Mucosa of stomach (tissue), 1 donor: ENCODE measurements around the gene MYO1F.
"Not testable (repeated sequence)": the region's sequence is repeated elsewhere in the genome, so short reads cannot be mapped to it uniquely, and the experiment has no call there.

ENCODE experiments used
- H3K27me3 ChIP-seq: one replicate; pipeline ENCODE4 v1.7.0; 2013; ENCODE audit warnings: mild to moderate bottlenecking, low read length; ENCODE audit not compliant: control insufficient read depth, insufficient read depth
- H3K36me3 ChIP-seq: one replicate; pipeline ENCODE4 v1.7.0; 2013; ENCODE audit warnings: low read length; ENCODE audit not compliant: control insufficient read depth, insufficient read depth
- H3K4me1 ChIP-seq: one replicate; pipeline ENCODE4 v1.7.0; 2013; ENCODE audit warnings: mild to moderate bottlenecking, low read length; ENCODE audit not compliant: control insufficient read depth, insufficient read depth
- H3K4me3 ChIP-seq: one replicate; pipeline ENCODE4 v1.7.0; 2013; ENCODE audit warnings: low read length
- H3K9ac ChIP-seq: one replicate; pipeline ENCODE4 v1.7.0; 2013; ENCODE audit warnings: mild to moderate bottlenecking, low read length, moderate library complexity
- H3K9me3 ChIP-seq: one replicate; pipeline ENCODE4 v1.7.0; 2013; ENCODE audit warnings: mild to moderate bottlenecking, low read length, moderate library complexity; ENCODE audit not compliant: control insufficient read depth
- donor health status: Pancreatic carcinoma.

The MYO1F gene

DNA sequence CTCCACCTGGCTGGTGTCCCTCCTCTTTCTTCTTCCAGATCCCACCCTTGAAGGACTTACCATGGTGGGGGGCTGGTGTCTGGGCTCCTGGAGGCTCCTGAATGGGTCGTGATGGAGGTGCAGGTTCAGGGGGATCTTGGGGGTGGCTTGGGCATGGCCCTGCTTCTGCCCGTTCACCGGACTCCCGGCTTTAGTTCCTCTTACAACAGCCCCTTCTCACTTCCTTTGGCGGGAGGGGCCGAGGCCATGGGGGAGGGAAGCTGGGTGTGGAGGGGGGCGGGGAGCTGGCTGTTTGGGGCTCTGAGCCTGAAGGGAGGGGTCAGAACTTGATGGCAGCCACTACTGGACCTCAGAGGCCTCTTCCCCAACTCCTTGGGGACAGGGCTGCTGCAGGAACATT, at the start of gene MYO1F:
TSS of gene MYO1F (minus strand) at position 196 of the 400 bp plus-strand sequence. CDS start at position 63, 133 bp downstream.
- H3K36me3 ChIP-seq: no peaks in the 10 kb centered on the region
- no peak within 1 kb of the TSS for H3K4me3 ChIP-seq
- no peak within 1 kb of the TSS for H3K9ac ChIP-seq
- peaks cover 6% of the 10 kb centered on the region for H3K27me3 ChIP-seq
- no peaks in the 10 kb centered on the region for H3K9me3 ChIP-seq
- peaks cover 5% of the 10 kb centered on the region for H3K4me1 ChIP-seq

DNA sequence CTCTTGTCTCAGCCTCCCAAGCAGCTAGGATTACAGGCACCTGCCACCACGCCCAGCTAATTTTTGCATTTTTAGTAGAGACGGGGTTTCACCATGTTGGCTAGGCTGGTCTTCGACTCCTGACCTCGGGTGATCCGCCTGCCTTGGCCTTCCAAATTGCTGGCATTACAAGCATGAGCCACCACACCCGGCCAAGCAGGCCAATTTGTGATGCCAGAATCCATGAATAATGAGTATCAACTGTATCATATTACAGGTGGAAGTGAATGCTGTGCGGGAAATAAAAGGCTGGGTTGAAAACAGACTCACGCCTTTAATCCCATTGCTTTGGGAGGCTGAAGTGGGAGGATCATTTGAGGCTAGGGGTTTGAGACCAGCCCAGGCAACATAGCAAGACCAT, 49.6 kb upstream of the MYO1F start:
- Histone ChIP-seq H3K4me1 (no peaks in the 10 kb centered on the region), H3K27me3 (no peaks in the 10 kb centered on the region)

DNA sequence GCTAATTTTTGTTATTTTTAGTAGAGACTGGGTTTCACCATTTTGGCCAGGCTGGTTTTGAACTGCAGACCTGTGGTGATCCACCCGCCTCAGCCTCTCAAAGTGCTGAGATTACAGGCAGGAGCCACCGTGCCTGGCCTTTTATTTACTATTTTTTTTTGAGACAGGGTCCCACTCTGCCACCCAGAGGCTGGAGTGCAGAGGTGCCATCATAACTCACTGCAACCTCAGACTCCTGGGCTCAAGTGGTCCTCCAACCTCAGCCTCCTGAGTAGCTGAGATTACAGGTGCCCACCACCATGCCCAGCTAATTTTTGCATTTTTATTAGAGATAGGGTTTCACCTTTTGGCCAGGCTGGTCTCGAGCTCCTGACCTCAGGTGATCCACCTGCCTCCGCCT, 45.6 kb upstream of the MYO1F start:
- H3K36me3 ChIP-seq, H3K27me3 ChIP-seq, H3K4me3 ChIP-seq, H3K9ac ChIP-seq, H3K9me3 ChIP-seq, H3K4me1 ChIP-seq: not testable (repeated sequence)

More for the DNA sequence above, 49.6 kb upstream of the MYO1F start:
- Histone ChIP-seq H3K36me3 (no peaks in the 10 kb centered on the region), H3K9ac (no peak overlapping the region), H3K4me3 (no peak overlapping the region), H3K9me3 (no peaks in the 10 kb centered on the region)

DNA sequence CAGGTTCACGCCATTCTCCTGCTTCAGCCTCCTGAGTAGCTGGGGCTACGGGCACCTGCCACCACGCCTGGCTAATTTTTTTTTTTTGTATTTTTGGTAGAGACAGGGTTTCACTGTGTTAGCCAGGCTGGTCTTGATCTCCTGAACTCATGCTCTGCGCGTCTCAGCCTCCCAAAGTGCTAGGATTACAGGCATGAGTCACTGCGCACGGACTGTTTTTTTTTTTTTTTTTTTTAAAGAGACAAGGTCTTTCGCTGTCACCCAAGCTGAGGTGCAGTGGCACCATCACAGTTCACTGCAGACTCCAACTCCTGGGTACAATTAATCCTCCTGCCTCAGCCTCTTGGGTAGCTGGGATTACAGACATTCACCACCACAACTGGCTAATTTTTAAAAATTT, 41.5 kb upstream of the MYO1F start:
- H3K9me3 ChIP-seq: no peaks in the 10 kb centered on the region
- no peak overlapping the region for H3K4me3 ChIP-seq
- H3K9ac ChIP-seq: no peak overlapping the region

DNA sequence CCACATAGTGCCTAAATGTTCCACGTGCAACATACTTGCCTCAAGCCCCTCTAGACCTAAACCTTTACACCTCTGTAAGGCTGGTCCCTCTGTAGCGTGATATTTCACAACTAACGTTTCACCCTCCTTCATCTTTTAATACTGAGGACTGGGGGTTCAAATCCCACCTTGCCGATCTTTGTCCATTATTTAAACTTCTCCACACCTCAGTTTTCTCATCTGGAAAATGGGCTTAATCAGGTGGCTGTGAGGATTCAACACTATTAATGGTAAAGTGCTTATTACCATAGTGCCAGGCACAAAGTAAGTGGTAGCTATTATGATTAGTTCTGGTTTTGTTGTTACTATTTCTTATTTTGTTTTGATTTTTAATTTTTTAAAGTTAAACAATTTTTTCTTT, 40.7 kb upstream of the MYO1F start:
- no peak overlapping the region for H3K4me3 ChIP-seq
- H3K27me3 ChIP-seq: no peaks in the 10 kb centered on the region
- H3K9me3 ChIP-seq: no peaks in the 10 kb centered on the region
- H3K9ac ChIP-seq: no peak overlapping the region
- no peaks in the 10 kb centered on the region for H3K36me3 ChIP-seq
- H3K4me1 ChIP-seq: no peaks in the 10 kb centered on the region

More for the DNA sequence above, 41.5 kb upstream of the MYO1F start:
- Histone ChIP-seq H3K36me3 (no peaks in the 10 kb centered on the region), H3K4me1 (no peaks in the 10 kb centered on the region), H3K27me3 (no peaks in the 10 kb centered on the region)

DNA sequence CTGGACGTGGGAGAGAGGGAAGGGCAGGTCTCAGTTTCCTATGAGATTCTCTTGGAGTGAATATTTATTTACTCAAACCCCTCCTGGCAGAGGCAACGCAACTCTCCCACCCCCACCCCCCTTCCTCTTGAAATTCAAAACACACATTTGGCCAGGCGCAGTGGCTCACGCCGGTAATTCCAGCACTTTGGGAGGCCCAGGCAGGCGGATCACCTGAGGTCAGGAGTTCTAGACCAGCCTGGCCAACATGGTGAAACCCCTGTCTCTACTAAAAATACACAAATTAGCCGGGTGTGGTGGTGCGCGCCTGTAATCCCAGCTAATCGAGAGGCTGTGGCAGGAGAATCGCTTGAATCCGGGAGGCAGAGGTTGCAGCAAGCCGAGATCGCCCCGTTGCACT, 40.1 kb upstream of the MYO1F start:
- not testable (repeated sequence) for H3K4me1 ChIP-seq, H3K27me3 ChIP-seq, H3K9ac ChIP-seq, H3K36me3 ChIP-seq, H3K9me3 ChIP-seq, H3K4me3 ChIP-seq

DNA sequence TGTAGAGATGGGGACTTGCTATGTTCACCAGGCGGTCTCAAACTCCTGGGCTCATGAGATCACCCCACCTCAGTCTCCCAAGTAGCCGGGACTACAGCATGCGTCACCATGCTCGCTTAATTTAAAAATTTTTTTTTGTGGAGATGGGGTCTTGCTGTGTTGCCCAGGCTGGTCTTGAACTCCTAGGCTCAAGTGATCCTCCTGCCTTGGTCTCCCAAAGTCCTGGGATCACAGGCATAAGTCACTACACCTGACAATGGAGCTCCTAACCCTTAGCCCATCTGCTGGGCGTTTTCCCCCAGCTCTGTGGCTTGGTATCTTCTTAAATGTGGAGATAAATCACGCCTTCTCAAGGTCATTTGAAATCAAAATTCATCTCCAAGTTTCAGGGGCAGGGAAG, 39.6 kb upstream of the MYO1F start:
- Histone ChIP-seq H3K4me1 (no peaks in the 10 kb centered on the region), H3K27me3 (no peaks in the 10 kb centered on the region), H3K9me3 (no peaks in the 10 kb centered on the region), H3K36me3 (no peaks in the 10 kb centered on the region), H3K4me3 (no peak overlapping the region), H3K9ac (no peak overlapping the region)

DNA sequence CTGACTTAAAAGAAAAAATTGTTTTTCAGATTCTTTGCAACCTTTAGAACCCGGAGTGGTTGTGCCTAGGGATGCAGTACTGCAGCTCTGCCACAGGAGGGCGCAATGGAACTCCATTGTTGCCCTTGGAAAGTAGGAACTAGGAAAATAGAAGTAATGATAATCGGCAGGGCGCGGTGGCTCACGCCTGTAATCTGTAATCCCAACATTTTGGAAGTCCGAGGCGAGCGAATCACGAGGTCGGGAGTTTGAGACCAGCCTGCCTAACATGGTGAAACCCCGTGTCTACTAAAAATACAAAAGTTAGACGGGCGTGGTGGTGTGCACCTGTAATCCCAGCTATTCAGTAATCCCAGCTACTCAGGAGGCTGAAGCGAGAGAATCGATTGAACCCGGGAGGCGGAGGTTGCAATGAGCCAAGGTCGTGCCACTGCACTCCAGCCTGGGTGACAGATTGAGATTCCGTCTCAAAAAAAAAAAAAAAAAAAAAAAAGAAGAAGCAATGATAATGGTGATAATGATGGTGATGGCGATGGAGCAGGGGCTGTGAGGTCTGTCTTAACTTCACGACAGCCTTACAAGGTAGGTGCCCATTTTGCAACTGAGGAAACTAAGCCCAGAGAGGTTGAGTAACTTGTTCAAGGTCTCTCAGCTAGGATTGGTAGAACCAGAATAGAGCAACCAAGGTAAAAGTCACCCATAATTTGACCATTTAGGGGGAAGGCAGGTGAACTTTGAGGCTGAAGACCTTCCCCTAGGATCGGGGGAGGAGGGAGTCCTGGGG, 38.8 kb upstream of the MYO1F start:
- H3K27me3 ChIP-seq: no peaks in the 10 kb centered on the region
- H3K9ac ChIP-seq: no peak overlapping the region
- no peaks in the 10 kb centered on the region for H3K9me3 ChIP-seq
- no peak overlapping the region for H3K4me3 ChIP-seq
- no peaks in the 10 kb centered on the region for H3K4me1 ChIP-seq
- H3K36me3 ChIP-seq: no peaks in the 10 kb centered on the region

DNA sequence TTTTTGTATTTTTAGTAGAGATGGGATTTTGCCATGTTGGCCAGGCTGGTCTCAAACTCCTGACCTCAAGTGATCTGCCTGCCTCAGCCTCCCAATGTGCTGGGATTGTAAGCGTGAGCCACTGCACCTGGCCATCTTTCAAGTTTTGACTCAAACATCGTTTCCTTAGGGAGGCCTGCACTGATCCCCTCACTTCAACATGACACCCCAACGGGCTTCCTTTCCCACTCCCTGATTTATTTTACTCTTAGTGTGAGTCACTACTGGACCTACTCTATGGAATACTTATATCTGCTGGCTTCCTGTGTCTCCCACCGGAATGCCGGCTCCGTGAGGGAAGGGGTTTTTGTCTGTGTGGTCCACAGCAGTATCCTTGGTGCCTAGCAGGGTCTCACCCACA, 37.8 kb upstream of the MYO1F start:
- H3K27me3 ChIP-seq: peaks cover 3% of the 10 kb centered on the region
- no peak overlapping the region for H3K9ac ChIP-seq
- peaks cover 1% of the 10 kb centered on the region for H3K4me1 ChIP-seq
- H3K36me3 ChIP-seq: no peaks in the 10 kb centered on the region
- no peak overlapping the region for H3K4me3 ChIP-seq
- H3K9me3 ChIP-seq: no peaks in the 10 kb centered on the region

DNA sequence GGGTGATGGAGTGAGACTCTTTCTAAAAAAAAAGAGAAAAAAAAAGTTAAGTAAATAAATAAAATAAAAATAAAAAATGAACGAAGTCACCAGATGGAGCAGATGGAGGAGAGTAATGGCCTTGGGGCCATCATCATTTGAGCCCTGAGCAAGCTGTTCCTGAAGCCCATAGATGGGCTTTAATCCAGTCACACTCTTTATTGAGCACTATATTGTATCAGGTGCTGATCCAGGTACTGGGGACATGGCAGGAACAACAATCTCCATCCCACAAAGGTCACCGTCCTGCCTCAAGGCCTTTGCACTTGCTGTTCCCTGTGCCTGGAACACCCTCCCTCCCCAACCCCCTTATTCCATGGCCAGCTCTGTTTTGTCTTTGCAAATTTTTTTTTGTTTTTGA, 37.2 kb upstream of the MYO1F start:
- H3K4me3 ChIP-seq: no peak overlapping the region
- peaks cover 7% of the 10 kb centered on the region for H3K4me1 ChIP-seq
- H3K36me3 ChIP-seq: no peaks in the 10 kb centered on the region
- peaks cover 9% of the 10 kb centered on the region for H3K27me3 ChIP-seq
- no peaks in the 10 kb centered on the region for H3K9me3 ChIP-seq
- H3K9ac ChIP-seq: no peak overlapping the region

DNA sequence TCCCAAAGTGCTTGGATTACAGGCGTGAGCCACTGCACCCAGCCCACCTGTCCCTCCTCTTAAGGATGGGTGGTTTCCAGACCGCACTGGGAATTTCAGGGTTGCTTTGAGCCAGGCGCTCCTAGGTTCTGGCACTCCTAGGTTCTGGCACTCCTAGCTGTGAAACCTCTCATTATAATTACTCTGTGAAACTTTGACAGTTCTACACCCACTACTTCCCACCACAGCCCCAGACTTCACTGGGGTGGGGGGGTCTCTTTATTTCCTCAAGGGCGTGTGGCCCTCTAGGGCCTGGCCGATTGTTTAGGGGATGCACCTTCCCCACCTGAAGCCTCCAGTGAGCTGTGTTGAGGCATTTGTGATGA, 35.5 kb upstream of the MYO1F start:
- H3K9me3 ChIP-seq: no peaks in the 10 kb centered on the region
- no peak overlapping the region for H3K4me3 ChIP-seq
- no peak overlapping the region for H3K9ac ChIP-seq
- peaks cover 10% of the 10 kb centered on the region for H3K27me3 ChIP-seq
- H3K4me1 ChIP-seq: peaks cover 14% of the 10 kb centered on the region
- H3K36me3 ChIP-seq: no peaks in the 10 kb centered on the region

DNA sequence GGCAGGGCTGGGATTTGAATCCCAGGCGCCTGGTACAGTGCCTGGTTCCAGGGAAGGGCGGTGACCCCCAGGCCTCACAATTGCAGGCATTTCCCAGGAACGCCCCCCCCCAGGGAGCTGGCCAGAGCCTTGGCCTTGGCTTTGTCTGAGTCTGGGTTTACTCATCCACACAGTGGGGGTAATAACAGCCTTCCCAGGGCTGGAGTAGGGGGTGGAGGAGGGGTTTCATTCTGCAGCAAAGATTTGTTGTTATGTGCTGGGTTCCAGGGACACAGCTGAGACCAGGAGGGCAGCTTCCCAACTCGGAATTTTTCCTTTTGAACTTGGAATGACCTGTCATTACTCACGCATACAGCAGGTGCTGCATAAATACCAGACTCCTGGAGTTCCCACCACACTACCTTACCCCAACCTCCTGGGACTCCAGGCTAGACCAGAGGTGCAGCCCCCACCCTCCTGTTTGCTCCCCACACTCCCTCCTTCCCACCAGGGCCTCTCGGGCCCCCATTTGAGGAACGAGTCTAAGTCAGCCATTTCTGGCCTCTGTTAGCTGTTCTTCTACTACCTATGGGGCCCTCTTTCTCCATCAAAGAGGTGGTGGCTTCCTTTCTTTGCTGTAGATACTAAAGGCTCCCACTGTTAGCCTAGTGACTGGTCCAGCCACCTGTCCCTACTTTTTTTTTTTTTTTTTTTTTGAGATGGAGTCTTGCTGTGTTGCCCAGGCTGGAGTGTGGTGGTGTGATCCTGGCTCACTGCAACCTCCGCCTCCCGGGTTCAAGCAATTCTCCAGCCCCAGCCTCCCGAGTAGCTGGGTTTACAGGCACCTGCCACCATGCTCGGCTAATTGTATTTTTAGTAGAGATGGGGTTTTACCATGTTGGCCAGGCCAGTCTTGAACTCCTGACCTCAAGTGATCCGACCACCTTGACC, 34.9 kb upstream of the MYO1F start:
- Histone ChIP-seq H3K4me3 (no peak overlapping the region), H3K9me3 (no peaks in the 10 kb centered on the region), H3K27me3 (peaks cover 10% of the 10 kb centered on the region), H3K9ac (no peak overlapping the region), H3K36me3 (no peaks in the 10 kb centered on the region), H3K4me1 (peaks cover 14% of the 10 kb centered on the region)
